H9 (cell line): Measurements from ENCODE around the gene ZBTB45. TPM values are rescaled to one million over a fixed set of nuclear protein-coding genes. Genes with fewer than 3 reads are reported as not detected.
A peak's percentile ranks its signal among the peaks of the same experiment; 100 is the strongest.

Source experiments
- DNase-seq: peaks from one replicate; pipeline ENCODE4 v3.0.0-alpha.2; 2017
- H2AFZ ChIP-seq: one replicate; pipeline ENCODE4 v1.6.1; 2013; ENCODE audit warnings: mild to moderate bottlenecking, low read length, control low read depth, moderate library complexity
- H2AK5ac ChIP-seq: 2 replicates; pipeline ENCODE4 v1.6.1; 2013; ENCODE audit warnings: low read length, control low read depth, mixed read lengths; ENCODE audit not compliant: insufficient read length
- H2BK120ac ChIP-seq: one replicate; pipeline ENCODE4 v1.6.1; 2013; ENCODE audit warnings: low read depth, mild to moderate bottlenecking, low read length, control low read depth, inconsistent platforms; ENCODE audit not compliant: poor library complexity, severe bottlenecking
- H2BK12ac ChIP-seq: 2 replicates; pipeline ENCODE4 v1.6.1; 2013; ENCODE audit warnings: low read length, control low read depth, mixed read lengths, low read depth; ENCODE audit not compliant: insufficient read length
- H2BK15ac ChIP-seq: 2 replicates; pipeline ENCODE4 v1.6.1; 2013; ENCODE audit warnings: low read depth, low read length, control low read depth
- H2BK20ac ChIP-seq: one replicate; pipeline ENCODE4 v1.6.1; 2013; ENCODE audit warnings: low read depth, mild to moderate bottlenecking, low read length, control low read depth, inconsistent platforms; ENCODE audit not compliant: poor library complexity, severe bottlenecking
- H2BK5ac ChIP-seq: 2 replicates; pipeline ENCODE4 v1.6.1; 2013; ENCODE audit warnings: low read length, control low read depth, mixed read lengths; ENCODE audit not compliant: insufficient read length
- H3K14ac ChIP-seq: 2 replicates; pipeline ENCODE4 v1.6.1; 2013; ENCODE audit warnings: low read length, control low read depth; ENCODE audit not compliant: insufficient read depth
- H3K18ac ChIP-seq: 2 replicates; pipeline ENCODE4 v1.6.1; 2013; ENCODE audit warnings: low read depth, mild to moderate bottlenecking, mixed read lengths, low read length, control low read depth; ENCODE audit not compliant: insufficient read length
- H3K23ac ChIP-seq: 2 replicates; pipeline ENCODE4 v1.6.1; 2013; ENCODE audit warnings: low read length, control low read depth, mixed read lengths, low read depth; ENCODE audit not compliant: insufficient read length
- H3K23me2 ChIP-seq: 2 replicates; pipeline ENCODE4 v1.6.1; 2013; ENCODE audit warnings: low read depth, mild to moderate bottlenecking, mixed read lengths, low read length, control low read depth; ENCODE audit not compliant: insufficient read length, poor library complexity, severe bottlenecking
- H3K27ac ChIP-seq: 2 replicates; pipeline ENCODE4 v1.5.1; 2013; ENCODE audit warnings: low read length, control low read depth, mixed read lengths, low read depth; ENCODE audit not compliant: insufficient read length
- H3K27me3 ChIP-seq: 2 replicates; pipeline ENCODE4 v1.6.1; 2013; ENCODE audit warnings: low read length, control low read depth, inconsistent platforms; ENCODE audit not compliant: insufficient read depth
- H3K4ac ChIP-seq: 2 replicates; pipeline ENCODE4 v1.6.1; 2013; ENCODE audit warnings: low read depth, mild to moderate bottlenecking, control low read depth, inconsistent platforms, low read length, moderate library complexity
- H3K4me1 ChIP-seq: 2 replicates; pipeline ENCODE4 v1.6.1; 2013; ENCODE audit warnings: low read length, control low read depth, inconsistent platforms; ENCODE audit not compliant: insufficient read depth
- H3K4me2 ChIP-seq: 2 replicates; pipeline ENCODE4 v1.6.1; 2013; ENCODE audit warnings: low read length, control low read depth, mixed read lengths; ENCODE audit not compliant: insufficient read length, insufficient read depth
- H3K56ac ChIP-seq: 2 replicates; pipeline ENCODE4 v1.6.1; 2013; ENCODE audit warnings: low read depth, mild to moderate bottlenecking, mixed read lengths, low read length, control low read depth; ENCODE audit not compliant: insufficient read length
- H3K79me1 ChIP-seq: 2 replicates; pipeline ENCODE4 v1.6.1; 2013; ENCODE audit warnings: low read depth, mild to moderate bottlenecking, moderate library complexity, low read length, control low read depth, inconsistent platforms; ENCODE audit not compliant: insufficient read depth, poor library complexity, severe bottlenecking
- H3K79me2 ChIP-seq: 2 replicates; pipeline ENCODE4 v1.6.1; 2013; ENCODE audit warnings: low read length, control low read depth, inconsistent platforms; ENCODE audit not compliant: insufficient read depth
- H3K9ac ChIP-seq: 2 replicates; pipeline ENCODE4 v1.6.1; 2013; ENCODE audit warnings: low read length, control low read depth, mixed read lengths; ENCODE audit not compliant: insufficient read length; ENCODE audit errors: extremely low read depth
- H3K9me3 ChIP-seq: one replicate; pipeline ENCODE4 v1.6.1; 2013; ENCODE audit warnings: low read depth, low read length, inconsistent platforms; ENCODE audit not compliant: control insufficient read depth
- H3T11ph ChIP-seq: one replicate; pipeline ENCODE4 v1.6.1; 2013; ENCODE audit warnings: mild to moderate bottlenecking, low read length, control low read depth, inconsistent platforms
- H4K20me1 ChIP-seq: one replicate; pipeline ENCODE4 v1.6.1; 2013; ENCODE audit not compliant: control insufficient read depth, insufficient read length, insufficient read depth
- H4K5ac ChIP-seq: 2 replicates; pipeline ENCODE4 v1.6.1; 2013; ENCODE audit warnings: low read depth, mild to moderate bottlenecking, mixed read lengths, low read length, control low read depth; ENCODE audit not compliant: insufficient read length
- H4K8ac ChIP-seq: replicated peaks from 2 replicates; pipeline ENCODE4 v1.6.1; 2013; ENCODE audit warnings: low read length, control low read depth, mixed read lengths, low read depth; ENCODE audit not compliant: insufficient read length
- H4K91ac ChIP-seq: 2 replicates; pipeline ENCODE4 v1.6.1; 2013; ENCODE audit warnings: low read depth, mild to moderate bottlenecking, moderate library complexity, mixed read lengths, low read length, control low read depth; ENCODE audit not compliant: insufficient read length
- H3K27ac Mint-ChIP-seq, 3 experiments: 2 replicates in 2 of 3; 3 replicates in 1 of 3; pipeline ENCODE4 v1.8.0; 2020 to 2021; ENCODE audit warnings: mixed read lengths in 3 of 3, mild to moderate bottlenecking in 1 of 3, moderate library complexity in 1 of 3
- H3K27me3 Mint-ChIP-seq: 2 replicates; pipeline ENCODE4 v1.8.0; 2021; ENCODE audit warnings: low read depth, mild to moderate bottlenecking, moderate library complexity, mixed read lengths
- H3K36me3 Mint-ChIP-seq, 3 experiments: 2 replicates in 2 of 3; 3 replicates in 1 of 3; pipeline ENCODE4 v1.8.0; 2020 to 2021; ENCODE audit warnings: low read depth in 3 of 3, mixed read lengths in 3 of 3; ENCODE audit not compliant: insufficient read depth in 1 of 3
- H3K4me1 Mint-ChIP-seq, 2 experiments: 2 replicates each; pipeline ENCODE4 v1.8.0; 2020; ENCODE audit warnings: mixed read lengths in 2 of 2
- H3K4me3 Mint-ChIP-seq, 2 experiments: 2 replicates in 1 of 2; 3 replicates in 1 of 2; pipeline ENCODE4 v1.8.0; 2020 to 2021; ENCODE audit warnings: mild to moderate bottlenecking in 2 of 2, mixed read lengths in 2 of 2, moderate library complexity in 1 of 2
- H3K9me3 Mint-ChIP-seq, 2 experiments: 2 replicates in 1 of 2; 3 replicates in 1 of 2; pipeline ENCODE4 v1.8.0; 2020; ENCODE audit warnings: mild to moderate bottlenecking in 2 of 2, mixed read lengths in 2 of 2, moderate library complexity in 1 of 2
- WGBS: extraction: QIAGEN DNeasy Blood & Tissue Kit; methylation state at CpG from one replicate; pipeline ENCODE4 v1.1.7; 2013; ENCODE audit warnings: missing lambda C conversion rate, low lambda C conversion rate, mixed read lengths; ENCODE audit not compliant: insufficient read length; ENCODE audit errors: extremely low coverage; 5-methylcytosine and 5-hydroxymethylcytosine counted together
- total RNA-seq: library from RNA; stranded (reverse); gene quantifications from 2 replicates; pipeline ENCODE4 v1.2.1, GENCODE V29; 2021
- TF ChIP-seq, protein P1 (sequence below): fragments of 200-600 bp; sonication (generic); conservative IDR thresholded peaks from 3 replicates; pipeline ENCODE4 v1.8.0; 2021; ENCODE audit warnings: antibody characterized with exemption, mild to moderate bottlenecking

The ZBTB45 gene
- total RNA-seq, 1 experiment from 2014 or later = 18.7 TPM

DNA sequence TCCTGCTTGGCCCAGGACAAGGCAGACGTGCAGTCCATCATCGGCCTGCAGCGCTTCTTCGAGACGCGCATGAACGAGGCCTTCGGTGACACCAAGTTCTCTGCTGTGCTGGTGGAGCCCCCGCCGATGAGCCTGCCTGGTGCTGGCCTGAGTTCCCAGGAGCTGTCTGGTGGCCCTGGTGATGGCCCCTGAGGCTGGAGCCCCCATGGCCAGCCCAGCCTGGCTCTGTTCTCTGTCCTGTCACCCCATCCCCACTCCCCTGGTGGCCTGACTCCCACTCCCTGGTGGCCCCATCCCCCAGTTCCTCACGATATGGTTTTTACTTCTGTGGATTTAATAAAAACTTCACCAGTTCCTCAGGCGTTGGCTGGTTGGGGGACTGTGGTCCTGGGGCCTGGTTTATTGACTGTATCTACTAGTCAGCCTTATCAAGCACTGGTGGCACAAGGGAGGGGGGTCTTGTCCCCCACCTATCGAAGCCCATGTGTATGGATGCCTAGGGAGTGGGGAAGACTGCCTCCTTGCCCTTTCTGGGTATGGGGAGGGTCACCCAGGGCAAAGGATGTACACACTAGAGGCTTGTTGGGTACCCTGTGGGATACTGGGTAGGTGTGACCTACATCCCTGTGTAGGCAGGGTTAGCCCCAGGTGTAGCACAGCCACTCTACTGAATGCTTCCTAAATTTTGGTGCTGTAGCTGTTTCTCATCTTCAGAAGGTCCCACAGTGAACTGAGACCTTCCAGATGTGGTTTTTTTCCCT lies 30.9 kb upstream of the ZBTB45 start:
- no peak overlapping the region for H3T11ph ChIP-seq
- no peak overlapping the region for H2BK12ac ChIP-seq
- H4K20me1 ChIP-seq = peaks cover 5% of the 10 kb centered on the region
- H3K9me3 ChIP-seq = no peaks in the 10 kb centered on the region
- peaks cover 4% of the 10 kb centered on the region; the same call in 1 of the 2 replicates for H3K4me1 ChIP-seq
- TF ChIP-seq, protein P1, sequence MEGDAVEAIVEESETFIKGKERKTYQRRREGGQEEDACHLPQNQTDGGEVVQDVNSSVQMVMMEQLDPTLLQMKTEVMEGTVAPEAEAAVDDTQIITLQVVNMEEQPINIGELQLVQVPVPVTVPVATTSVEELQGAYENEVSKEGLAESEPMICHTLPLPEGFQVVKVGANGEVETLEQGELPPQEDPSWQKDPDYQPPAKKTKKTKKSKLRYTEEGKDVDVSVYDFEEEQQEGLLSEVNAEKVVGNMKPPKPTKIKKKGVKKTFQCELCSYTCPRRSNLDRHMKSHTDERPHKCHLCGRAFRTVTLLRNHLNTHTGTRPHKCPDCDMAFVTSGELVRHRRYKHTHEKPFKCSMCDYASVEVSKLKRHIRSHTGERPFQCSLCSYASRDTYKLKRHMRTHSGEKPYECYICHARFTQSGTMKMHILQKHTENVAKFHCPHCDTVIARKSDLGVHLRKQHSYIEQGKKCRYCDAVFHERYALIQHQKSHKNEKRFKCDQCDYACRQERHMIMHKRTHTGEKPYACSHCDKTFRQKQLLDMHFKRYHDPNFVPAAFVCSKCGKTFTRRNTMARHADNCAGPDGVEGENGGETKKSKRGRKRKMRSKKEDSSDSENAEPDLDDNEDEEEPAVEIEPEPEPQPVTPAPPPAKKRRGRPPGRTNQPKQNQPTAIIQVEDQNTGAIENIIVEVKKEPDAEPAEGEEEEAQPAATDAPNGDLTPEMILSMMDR = no peak
- H3K79me1 ChIP-seq = peaks cover 14% of the 10 kb centered on the region
- no peak overlapping the region for H2BK120ac ChIP-seq
- H3K27ac Mint-ChIP-seq = peak overlapping the region in 1 of 3 experiments; percentile 71; a peak in 2 of 7 replicates
- DNase-seq = no peak
- H2BK5ac ChIP-seq = no peak overlapping the region
- H2AK5ac ChIP-seq = no peak overlapping the region
- no peaks in the 10 kb centered on the region for H3K27me3 ChIP-seq
- no peak overlapping the region for H3K56ac ChIP-seq
- H2BK15ac ChIP-seq = no peak overlapping the region
- H4K5ac ChIP-seq = no peak overlapping the region
- H2BK20ac ChIP-seq = no peak overlapping the region
- H3K14ac ChIP-seq = no peak overlapping the region
- H3K4me3 Mint-ChIP-seq = peak overlapping the region in 1 of 2 experiments; percentile 50; a peak in 1 of 5 replicates
- peaks cover 30% of the 10 kb centered on the region in 2 experiments for H3K4me1 Mint-ChIP-seq
- H4K8ac ChIP-seq = no peak overlapping the region
- WGBS = no CpG with 5 or more reads among the region's 13 CpGs
- H2AFZ ChIP-seq = no peak overlapping the region
- H3K18ac ChIP-seq = no peak overlapping the region
- no peak overlapping the region for H3K27ac ChIP-seq
- peaks cover 17% of the 10 kb centered on the region for H3K79me2 ChIP-seq
- H3K36me3 Mint-ChIP-seq = peaks cover 55 to 86% (median 74%) of the 10 kb centered on the region in 3 experiments
- no peak overlapping the region for H4K91ac ChIP-seq
- no peak overlapping the region for H3K4me2 ChIP-seq
- peaks cover 18% of the 10 kb centered on the region for H3K23me2 ChIP-seq
- no peak overlapping the region for H3K9ac ChIP-seq
- no peak overlapping the region for H3K4ac ChIP-seq
- H3K23ac ChIP-seq = no peak overlapping the region
- no peaks in the 10 kb centered on the region; a peak in 1 of 5 replicates for H3K9me3 Mint-ChIP-seq
- peaks cover 1% of the 10 kb centered on the region; the same call in 1 of the 2 replicates for H3K27me3 Mint-ChIP-seq
